Measurements from ENCODE around the gene WWOX.

GRCh38 chr16:78742501-78743283 is 643.2 kb downstream of the WWOX start:
- TF ChIP-seq CTCF (IDR thresholded peaks at IDR 0.05) (no peak), POLR2A (IDR thresholded peaks at IDR 0.05) (no peak)

Data from right lobe of liver (tissue), 4 donors.